Astrocyte of the hippocampus (primary cell): ENCODE measurements around the gene GRM4.
"Not testable (repeated sequence)": the region's sequence is repeated elsewhere in the genome, so short reads cannot be mapped to it uniquely, and the experiment has no call there.

ENCODE experiments used
- DNase-seq: peaks from one replicate; pipeline ENCODE4 v3.0.0; 2011; ENCODE audit warnings: low read depth, low spot score

Gene GRM4

DNA sequence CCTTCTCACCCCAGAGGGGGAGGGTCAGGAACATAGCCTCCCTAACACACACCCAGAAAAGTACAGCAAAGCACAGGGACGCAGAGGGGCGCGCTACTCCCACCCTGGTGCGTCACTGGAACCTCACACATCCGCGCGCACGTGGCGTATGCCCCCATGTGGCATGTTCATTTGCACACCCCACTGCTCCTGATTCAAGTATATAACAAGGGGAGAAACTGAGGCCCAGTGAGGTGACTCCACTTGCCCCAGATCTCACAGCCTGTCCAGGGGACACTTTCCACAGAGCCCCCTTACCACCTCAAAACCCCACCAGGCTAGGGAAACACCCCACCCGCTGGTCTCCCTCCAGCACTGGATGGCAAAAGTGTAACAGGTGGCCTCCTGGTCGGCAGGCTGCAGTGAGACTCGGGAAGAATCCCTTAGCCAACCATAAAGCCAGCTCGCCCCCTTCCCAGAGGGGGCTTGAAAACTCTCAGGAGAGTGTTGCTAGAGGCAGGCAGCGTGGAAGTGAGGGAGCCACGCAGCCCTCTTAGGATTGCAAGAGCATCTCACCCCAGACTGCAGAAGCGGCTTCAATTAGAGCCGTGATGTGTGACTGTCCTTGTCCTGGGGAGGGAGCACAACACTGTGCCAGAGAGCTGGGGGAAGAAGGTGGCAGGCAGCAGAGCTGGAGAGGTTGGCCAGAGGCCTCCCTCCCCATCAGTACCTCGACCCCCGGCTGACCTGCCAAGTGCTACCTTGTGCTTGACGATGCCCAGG lies at the start of gene GRM4:
GRM4 (minus strand) TSS at position 67 of the 762 bp plus-strand sequence. CDS start 12,591 bp downstream, outside the sequence.
- DNase-seq, result no peak

DNA sequence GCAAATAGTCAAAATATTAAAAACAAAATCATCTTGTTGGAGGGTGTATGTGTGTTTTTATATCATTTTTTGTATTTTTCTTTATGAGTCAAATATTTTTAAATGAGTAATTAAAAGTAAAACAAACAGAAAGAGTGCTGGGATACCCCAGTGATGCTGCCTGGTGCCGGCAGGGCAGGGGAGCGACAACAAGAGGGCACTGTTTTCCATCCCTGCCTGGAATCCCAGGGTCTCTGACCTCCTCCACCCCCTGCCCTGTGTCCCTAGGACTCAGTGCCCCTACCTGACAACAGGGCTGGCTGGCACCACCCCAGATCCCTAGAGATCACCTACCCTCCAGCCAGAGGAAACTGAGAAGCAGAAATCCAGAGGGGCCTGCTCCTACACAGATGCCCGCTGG lies 48.9 kb upstream of the GRM4 start:
- DNase-seq, result no peak

DNA sequence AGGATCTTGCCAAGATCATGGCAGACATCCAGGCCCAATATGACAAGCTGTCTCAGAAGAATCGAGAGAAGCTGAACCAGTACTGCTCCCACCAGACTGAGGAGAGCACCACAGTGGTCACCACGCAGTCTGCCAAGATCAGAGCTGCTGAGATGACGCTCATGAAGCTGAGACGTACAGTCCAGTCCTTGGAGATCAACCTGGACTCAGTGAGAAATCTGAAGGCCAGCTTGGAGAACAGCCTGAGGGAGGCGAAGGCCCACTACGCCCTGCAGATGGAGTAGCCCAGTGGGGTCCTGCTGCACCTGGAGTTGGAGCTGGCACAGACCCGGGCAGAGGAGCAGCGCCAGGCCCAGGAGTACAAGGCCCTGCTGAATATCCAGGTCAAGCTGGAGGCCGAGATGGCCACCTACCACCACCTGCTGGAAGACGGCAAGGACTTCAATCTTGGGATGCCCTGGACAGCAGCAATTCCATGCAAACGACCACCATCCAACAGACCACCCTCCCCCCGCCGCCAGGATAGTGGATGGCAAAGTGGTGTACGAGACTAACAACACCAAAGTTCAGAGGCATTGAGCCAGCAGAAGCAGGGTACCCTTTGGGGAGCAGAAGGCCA lies 44.7 kb upstream of the GRM4 start:
- DNase-seq, result no peak

DNA sequence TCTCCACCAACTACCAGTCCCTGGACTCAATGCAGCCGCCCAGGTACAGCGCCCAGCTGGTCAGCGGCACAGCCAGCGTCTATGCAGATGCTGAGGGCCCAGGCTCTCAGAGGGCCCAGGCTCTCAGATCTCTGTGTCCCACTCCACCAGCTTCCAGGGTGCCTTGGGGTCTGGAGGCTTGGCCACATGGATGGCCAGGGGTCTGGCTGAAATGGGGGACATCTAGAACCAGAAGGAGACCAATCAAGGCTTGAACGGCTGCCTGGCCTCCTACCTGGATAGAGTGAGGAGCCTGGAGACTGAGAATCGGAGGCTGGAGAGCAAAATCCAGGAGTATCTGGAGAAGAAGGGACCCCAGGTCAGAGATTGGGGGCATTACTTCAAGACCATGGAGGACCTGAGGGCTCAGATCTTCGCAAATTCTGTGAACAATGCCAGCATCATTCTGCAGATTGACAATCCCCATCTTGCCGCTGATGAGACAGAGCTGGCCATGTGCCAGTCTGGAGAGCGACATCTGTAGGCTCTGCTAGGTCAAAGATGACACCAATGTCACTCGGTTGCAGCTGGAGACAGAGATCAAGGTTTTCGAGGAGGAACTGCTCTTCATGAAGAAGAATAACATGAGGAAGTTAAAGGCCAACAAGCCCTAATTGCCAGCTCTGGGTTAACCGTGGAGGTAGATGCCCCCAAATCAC lies 44.1 kb upstream of the GRM4 start:
- DNase-seq, result no peak

DNA sequence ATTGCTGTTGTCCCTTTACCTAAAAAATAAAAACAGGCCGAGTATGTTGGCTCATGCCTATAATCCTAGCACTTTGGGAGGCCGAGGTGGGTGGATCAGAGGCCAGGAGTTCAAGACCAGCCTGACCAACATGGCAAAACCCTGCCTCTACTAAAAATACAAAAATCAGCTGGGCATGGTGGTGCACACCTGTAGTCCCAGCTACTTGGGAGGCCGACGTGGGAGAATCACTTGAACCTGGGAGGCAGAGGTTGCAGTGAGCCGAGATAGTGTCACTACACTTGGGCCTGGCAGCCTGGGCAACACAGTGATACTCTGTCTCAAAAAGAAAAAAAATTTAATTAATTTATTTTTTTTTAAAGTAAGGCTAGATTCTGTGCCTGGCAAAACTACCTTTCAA lies 38.8 kb upstream of the GRM4 start:
- not testable (repeated sequence) for DNase-seq

DNA sequence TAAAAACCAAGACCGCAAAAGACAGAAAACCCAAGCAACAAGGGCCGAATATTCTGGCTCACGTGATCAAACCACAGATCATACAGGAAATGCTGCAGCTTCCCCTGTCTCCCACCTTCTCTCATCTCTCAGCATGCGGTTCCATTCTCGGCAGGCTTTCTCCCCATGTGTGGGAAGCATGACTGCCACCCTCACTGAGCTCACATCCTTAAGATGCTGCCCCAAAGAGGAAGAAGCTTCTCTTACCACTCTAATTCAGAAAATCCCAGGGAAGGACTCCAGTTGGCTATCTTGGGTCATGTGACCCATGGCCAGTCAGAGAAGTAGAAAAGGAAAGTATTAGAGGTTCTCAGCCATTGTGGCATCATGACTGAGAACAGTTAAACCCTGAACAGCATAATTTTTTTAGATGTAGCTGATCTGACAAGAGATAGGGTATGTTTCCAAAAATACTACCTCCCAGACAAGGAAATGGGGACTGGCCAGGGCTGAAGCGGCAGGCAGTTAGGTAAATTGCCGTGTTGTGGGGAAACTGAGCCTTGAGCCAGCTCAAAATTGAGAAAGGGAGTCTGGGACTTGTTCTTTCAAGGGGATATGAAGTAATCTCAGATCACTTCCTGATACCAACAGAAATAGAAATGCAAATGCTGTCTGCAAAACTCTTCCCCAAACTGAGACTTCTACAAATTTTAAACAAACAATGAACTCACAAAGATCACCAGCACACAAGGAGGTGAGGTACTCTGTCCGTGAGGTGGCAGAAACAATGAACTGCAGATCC lies 37.1 kb upstream of the GRM4 start:
- no peak for DNase-seq

DNA sequence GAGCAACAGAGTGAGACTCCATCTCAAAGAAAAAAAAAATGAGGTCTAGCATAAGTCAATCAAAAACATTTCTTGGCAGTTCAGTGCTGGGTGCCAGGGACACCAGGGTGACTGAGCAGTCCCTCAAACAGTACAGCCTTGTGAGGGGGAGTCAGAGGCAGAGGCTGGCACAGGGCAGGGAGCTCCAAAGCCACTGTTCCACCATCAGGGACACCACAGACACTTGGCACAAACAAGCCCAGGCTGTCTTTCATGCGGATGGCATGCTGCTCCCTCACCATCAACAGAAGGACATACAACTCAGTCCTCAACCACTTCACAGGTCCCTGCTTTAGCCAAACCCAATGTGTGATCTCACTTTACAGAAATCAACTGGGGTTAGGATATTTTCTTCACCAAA lies 36.0 kb upstream of the GRM4 start:
- DNase-seq, result no peak

DNA sequence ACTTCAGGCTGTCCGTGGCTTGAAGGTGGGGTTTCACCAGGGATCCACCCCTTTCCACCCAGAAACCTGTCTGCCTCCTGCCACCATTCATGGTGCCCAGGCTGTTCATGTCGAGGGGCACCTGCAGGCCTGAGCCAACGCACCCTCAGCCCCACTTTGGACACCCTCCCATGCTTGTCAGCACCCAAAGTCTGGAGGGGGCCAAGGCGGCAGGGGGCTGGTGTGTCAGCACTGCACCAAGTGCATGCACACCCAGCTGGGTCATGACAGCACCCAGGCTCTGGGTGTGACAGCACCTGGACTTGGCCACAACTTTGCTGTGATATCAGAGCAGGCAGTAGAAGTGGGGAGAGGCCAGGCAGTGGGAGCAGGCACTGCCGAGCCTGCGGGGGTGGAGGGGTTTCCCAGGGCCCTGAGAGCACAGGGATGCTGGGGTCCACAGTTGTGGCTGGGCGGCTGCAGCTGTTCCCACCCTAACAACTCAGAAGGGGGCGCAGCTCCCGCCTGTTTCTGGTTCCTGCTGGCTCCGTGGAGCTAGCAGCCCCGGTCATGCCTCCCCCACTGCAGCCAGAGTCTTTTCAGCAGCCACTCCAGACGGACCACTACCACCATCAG lies 33.3 kb upstream of the GRM4 start:
- no peak for DNase-seq

DNA sequence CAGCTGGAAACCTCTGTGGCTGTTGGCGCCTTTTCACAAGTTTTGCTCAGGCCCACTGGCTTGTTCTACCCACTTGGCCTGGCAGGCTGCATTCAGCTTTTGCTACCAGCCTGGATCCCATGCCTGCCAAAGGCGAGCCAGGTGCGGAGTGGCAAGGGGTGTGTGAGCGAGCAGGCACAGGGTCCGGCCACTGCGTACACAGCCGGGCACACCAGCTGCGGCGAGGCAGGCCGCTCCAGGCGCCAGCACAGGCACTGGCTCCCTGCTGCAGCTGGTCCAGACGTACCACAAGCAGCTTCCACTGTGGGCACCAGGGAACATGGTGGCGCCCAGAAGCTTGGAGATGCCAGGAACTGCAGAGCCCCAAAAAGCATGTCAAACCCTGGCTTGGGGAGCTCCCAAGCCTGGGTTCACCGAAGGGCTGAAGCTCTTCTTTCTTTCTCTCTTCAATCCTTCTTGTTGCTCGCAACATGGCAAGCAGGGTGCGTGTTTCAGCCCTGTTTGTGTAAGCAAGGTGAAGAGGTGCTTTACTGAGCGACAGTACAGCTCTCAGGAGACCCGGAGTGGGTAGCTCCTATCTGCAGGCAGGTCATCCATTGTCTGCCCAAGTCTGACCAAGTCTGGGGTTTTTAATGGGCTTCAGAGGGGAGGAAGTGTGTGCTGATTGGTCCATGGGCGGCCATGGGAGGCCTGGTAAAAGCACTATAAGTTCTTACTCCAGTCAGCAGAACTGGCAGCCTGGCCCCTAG lies 32.6 kb upstream of the GRM4 start:
- no peak for DNase-seq

DNA sequence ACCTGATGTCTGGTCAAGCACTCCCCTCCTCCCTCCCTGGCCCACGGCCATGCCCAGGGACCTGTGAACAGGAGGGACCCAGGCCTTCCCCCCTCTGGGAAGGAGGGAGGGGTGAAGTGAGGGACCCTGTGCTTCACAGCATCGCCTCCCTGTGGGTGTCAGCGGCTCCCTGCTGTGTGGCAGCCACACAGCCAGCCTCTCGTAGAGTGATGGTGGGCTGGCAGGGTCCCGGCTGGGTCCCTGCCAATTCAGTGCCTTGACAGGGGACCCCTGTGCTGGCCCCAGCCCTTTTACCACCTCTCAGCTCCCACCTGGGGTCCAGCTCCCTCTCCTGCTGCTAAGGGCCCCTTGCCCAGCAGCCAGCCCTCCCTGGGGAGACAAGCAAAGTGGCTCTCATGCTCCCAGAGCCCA lies 31.3 kb upstream of the GRM4 start:
- no peak for DNase-seq

DNA sequence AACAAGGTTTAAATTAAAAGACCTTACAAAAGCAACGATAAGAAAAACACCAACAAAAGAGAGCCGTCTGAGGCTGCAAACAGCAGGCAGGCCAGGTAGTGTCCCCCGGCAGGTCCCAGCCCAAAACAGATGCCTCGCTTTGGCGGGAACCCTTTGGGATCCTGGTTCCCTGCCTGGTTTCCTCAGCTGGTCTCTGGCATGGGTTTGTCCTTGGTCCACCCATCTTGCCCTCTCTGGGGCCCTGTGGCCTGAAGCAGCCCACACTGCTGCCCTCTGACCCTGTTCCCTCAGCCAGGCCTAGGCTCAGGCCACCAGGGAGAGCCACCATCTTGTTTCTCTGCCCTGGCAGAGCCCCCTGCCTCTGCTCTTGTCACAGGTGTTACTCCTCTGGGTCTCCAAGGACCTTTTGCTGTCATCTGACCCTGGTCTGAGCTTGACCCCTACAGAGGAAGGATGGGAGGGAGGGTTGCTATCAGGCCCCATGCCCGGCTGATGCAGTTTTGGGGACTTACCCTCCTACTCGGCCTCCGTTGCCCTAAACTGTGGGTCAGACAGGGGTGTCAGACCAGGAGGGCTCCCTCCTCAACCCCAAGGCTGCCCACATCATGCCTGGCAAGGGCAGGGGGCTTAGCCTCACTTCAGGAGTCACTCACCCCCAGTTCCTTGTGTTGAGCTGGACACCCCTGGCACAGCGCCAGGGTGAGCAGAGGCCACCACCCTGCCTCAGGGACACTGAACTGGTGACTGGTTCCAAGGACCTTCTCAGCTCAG lies 30.6 kb upstream of the GRM4 start:
- no peak for DNase-seq

DNA sequence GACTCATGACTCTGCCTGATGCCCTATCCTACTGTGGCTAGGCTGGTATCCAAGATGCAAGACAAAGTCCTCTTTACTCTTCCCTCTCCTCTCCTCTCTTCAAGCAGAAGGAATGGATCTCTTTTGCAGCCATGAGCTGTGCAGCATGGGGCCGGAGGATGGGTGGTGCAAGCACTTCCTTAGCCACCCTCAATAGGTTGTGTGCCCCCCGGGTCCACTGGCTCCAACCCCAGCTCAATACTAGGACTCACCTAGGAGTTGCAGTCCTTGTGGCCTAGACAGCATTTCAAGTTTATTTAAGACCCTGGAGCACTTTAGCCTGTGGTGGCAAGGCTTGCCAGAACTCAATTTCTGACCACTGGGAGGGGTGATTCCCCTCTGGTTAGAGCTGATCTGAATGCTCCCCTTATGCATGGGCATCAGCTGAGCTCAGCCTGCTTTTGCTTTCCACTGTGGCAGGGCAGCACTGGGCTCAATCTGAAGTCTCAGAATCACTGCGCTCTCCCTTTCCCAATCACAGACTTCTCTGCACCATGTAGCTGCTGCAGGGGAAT lies 29.0 kb upstream of the GRM4 start:
- DNase-seq, result no peak

DNA sequence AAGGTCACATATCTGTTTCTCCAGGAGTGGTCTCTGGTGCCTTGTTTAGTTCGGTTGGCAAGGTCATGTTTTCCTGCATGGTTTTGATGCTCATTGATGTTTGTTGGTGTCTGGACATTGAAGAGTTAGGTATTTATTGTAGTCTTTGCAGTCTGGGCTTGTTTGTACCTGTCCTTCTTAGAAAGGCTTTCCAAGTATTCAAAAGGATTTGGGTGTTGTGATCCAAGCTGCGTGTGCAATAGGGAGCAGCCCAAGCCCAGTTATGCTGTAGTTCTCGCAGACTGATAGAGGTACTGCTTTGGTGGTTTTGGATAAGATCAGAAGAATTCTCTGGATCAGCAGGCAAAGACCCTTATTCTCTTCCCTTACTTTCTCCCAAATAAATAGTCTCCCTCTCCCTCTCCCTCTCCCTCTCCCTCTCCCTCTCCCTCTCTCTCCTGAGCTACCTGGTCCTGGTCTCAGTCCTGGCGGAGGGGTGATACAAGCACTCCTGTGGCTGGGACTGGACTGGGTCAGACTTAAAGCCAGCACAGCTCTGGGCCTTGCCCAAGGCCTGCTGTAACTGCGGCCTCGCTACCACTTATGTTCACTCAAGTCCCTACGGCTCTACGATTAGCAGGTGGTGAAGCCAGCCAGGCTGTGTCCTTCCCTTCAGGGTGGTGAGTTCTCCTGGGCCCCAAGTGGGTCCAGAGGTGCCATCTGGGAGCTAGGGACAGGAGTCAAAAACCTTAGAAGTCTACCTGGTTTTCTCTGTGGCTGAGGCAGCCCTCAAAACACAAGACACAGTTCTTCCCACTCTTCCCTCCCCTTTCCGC lies 27.3 kb upstream of the GRM4 start:
- no peak for DNase-seq

DNA sequence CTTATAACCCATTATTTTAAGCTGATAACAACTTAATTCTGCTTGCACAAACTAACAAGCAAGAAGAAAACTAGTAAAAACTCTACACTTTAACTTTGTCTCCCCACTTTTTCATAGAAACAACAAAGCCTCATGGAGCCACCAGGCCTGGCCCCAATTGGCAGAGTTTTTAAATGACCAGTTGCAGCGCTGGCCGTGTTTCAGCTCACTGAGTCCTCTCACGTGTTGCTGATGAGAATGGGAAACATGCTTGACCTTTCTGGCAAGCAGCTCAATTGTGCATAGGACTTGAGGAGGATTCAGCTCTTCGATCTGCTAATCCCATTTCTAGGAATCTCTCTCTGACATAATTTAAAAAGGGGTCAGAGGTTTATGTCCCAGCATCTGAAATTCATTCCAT lies 24.5 kb upstream of the GRM4 start:
- no peak for DNase-seq

DNA sequence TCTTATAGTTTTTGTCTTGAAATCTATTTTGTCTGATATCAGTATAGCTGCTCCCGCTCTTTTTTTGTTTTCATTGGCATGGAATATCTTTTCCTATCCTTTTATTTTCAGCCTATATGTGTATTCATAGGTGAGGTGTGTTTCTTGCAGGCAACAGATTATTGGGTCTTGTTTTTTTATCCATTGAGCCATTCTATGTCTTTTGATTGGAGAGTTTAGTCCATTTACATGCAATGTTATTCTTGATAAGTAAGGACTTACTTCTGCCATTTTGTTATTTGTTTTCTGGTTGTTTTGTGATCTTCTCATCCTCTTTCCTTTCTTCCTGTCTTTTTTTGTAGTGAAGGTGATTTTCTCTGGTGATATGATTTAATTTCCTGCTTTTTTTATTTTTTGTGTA lies 24.0 kb upstream of the GRM4 start:
- DNase-seq, result no peak

DNA sequence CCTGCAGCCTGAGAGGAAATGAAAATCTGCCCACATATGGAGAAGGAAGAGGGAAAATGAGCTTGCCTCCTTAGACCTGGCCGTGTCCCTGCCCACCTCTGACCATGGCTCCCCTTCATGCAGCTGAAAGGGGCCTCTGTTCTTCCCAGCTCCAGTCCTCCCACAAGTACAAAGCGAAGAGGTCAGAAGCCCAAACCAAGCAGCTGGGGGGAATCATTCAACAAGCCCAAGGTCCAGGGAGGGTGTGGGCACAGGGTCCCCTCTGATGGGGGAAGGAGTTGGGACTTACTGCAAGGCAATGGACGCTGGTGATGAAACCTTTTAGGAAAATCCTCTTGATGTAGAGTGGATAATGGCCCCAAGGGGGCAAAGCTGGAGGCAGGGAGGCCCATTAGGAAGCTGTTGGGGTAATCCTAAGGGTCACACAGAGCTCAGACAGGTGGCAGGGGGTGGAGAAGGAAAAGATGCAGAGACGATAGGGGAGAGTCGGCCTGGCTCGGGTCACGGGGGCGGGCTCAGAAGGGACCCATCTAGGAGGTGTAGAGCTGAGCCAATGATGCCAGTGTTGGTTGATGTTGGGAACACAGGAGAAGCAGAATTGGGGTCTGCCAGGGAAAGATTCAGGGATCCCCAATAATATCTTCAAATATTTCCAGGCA lies 16.1 kb upstream of the GRM4 start:
- DNase-seq, result no peak

DNA sequence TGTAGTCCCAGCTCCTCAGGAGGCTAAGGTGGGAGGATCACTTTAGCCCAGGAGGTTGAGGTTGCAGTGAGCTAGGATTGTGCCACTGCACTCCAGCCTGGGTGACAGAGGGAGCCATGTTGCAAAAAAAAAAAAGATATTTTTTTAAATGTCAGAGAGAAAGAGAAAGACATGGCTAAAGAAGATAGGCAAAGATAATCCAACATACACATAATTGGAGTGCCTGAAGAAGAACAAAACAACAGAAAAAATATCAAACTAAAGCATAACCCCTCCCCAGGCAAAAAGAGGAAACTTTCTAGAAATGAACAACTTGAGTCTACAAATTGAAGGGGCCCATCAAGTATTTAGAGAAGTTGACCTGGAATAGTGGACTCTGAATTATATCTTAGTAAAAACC lies 14.0 kb upstream of the GRM4 start:
- DNase-seq, result no peak

DNA sequence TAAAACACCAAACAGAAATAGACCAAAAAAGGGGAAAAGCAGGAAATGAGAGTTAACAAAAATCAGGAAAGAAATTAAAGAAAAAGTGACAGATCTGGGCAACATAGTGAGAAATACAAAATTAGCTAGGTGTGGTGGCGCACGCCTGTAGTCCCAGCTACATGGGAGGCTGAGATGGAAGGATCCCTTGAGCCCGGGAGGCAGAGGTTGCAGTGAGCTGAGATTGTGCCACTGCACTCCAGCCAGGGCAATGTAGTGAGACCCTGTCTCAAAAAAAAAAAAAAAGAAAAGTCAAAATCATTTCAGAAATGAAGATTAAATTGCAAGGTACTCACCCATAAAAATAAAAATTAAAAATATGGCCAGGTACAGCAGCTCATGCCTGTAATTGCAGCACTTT lies 13.0 kb upstream of the GRM4 start:
- DNase-seq, result no peak
